ENCODE data around the gene SON. TPM values are rescaled to one million over a fixed set of nuclear protein-coding genes. Genes with fewer than 3 reads are reported as not detected.
A peak's percentile ranks its signal among the peaks of the same experiment; 100 is the strongest.
"Not testable (repeated sequence)": the region's sequence is repeated elsewhere in the genome, so short reads cannot be mapped to it uniquely, and the experiment has no call there.

The SON gene
- total RNA-seq, 1 donor from 2014 or later: 258 TPM

- DNase-seq (ENCODE audit: low spot score): no peak
Observed at GRCh38 chr21:33566514-33566913, 23.7 kb downstream of the SON start.

DNA sequence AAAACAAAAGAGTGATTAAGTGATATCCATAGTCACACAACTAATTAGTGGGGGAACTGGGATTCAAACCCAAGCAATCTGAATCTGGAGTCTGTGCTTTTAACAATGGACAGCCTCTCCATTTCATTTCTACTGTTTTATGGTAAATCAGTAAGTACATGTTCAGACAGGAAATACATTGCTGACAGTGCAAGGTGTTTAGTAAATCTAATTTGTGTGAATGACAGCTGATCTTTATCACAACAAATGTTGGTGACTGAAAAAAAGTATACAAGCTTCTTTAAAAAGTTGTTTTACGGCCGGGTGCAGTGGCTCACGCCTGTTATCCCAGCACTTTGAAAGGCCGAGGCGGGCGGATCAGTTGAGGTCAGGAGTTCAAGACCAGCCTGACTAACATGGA is 25.1 kb downstream of the SON start:
- DNase-seq (ENCODE audit: low spot score): no peak

- DNase-seq (ENCODE audit: low spot score): no peak
Observed at GRCh38 chr21:33568448-33568847, 25.6 kb downstream of the SON start.

- DNase-seq (ENCODE audit: low spot score): no peak
Observed at GRCh38 chr21:33569991-33570390, 27.2 kb downstream of the SON start.

DNA sequence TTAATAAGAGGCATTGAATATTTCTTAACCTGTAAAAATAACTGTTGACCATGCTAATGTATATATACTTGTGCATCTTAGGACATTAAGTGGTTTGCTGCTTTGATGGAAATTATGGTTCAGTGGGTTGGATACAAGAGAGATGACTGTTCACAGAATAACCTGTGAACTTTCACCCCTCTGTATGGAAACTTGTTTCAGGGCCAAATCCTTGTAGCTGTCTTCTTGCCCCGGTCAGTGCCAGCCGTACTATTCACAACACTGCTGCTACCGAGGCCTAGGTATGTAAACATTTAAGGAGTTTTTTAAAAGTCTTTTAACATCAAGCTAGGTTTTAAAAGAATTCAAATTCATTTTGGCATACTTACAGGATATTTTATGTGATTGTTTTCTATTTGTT is 29.5 kb downstream of the SON start:
- DNase-seq (ENCODE audit: low spot score): no peak

- not testable (repeated sequence) for DNase-seq (ENCODE audit: low spot score)
Observed at GRCh38 chr21:33576741-33577141, 33.9 kb downstream of the SON start.

GRCh38 chr21:33578214-33578613 is 35.4 kb downstream of the SON start:
- DNase-seq (ENCODE audit: low spot score): no peak

DNA sequence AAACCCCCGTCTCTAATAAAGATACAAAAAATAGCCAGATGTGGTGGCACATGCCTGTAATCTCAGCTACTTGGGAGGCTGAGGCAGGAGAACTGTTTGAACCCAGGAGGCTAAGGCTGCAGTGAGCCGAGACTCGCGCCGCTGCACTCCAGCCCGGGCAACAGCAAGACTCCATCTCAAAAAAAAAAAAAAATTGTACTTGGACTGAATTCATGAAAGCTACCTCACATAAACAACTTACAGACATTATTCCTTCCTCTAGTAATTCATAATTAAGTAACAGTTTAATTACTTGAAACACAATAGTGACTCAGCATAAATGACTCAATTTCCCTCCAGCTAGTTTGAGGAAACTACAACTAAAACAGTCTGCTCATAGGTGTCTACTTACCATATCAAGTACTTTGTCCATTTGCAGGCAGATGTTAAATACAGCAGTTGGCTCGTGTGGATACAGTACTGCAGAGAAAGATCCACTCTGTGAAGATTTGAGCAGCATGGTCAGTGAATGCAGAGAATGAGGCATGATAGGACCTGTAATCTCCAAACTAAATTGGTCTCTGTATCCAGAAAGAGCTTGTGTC is 36.2 kb downstream of the SON start:
- DNase-seq (ENCODE audit: low spot score): no peak

DNA sequence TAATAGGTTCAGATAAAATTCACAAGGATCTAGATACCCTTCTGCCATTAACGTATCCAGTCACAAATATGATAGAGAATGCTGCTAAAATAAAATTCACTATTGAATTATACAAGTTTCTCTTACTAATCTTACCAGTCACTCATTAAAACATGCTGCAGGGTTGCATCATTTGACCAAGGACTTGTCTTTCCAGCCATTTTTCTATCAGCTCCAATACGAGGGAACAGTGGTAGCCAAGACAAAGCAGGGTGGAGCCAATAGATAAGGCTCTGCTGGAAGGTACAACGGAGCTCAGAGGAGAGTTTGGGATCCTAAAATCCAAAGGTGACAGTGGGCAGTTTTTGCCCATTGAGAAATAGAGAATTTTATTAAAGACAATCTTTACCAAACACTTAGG is 41.6 kb downstream of the SON start:
- DNase-seq (ENCODE audit: low spot score): no peak

DNA sequence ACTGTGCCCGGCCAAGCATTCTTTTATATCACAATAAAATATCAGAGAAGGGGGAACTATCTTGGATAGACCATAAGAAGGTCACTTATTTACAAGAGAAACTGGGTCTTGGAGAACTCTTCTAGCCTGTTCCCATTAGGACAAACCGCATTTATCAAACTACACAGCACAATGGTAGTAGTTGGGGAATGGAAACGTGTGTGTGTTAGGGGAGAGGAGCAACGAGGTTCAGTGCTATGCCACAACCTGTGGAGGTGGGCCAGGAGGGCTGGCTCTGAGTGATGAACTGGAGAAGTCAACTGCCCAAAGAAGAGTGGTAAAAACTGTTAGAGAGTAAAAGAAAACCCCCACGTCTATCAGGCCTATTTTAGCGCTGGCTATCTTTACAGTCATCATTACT is 44.1 kb downstream of the SON start:
- no peak for DNase-seq (ENCODE audit: low spot score)

- DNase-seq (ENCODE audit: low spot score): no peak
Observed at GRCh38 chr21:33587792-33588484, 45.1 kb downstream of the SON start.

DNA sequence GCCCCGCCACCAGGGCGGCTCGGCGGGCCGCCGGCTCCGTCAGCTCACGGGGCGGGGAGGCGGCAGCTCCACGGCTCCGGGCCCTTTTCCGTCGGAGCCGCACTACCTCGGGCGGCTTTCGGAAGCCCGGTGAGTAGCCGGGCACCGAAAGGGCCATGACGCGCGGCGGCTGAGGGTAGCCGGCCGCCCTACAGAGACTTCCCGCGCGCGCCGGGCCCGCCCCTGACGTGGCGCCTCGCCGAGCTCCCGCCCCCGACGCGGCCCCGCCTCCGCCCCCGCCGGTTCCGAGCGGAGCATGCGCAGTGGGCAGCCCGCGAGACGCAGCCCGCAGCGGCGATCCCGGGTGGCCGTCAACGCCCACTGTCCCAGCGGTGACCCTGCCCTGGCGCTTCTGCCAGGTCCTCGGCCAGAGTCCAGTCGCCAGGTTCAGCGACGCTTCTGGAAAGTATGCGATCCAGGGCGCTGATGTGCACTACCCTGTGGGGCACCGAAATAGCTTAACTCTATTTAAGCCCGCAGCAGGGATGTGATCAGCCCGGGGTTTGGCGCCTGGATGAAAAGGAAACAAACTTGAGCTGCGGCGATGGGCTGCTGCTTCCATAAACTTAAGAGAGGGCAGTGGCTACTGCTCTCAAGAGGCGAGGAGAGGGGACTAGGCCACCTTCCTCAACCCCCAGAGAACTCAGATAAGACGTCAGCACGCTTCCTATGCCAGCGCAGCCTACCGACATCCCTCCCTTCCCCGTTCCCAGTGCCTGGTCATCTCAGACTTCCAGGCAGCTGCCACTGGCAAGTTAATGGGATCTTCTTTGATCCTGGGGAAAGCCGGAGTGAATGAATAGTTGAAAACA is 45.9 kb downstream of the SON start, which contains the start of gene DONSON:
Gene DONSON (minus strand): TSS at position 200 of the 851 bp plus-strand sequence. CDS start 43 bp downstream, at position 157.
- DNase-seq (ENCODE audit: low spot score): peak; percentile 98

DNA sequence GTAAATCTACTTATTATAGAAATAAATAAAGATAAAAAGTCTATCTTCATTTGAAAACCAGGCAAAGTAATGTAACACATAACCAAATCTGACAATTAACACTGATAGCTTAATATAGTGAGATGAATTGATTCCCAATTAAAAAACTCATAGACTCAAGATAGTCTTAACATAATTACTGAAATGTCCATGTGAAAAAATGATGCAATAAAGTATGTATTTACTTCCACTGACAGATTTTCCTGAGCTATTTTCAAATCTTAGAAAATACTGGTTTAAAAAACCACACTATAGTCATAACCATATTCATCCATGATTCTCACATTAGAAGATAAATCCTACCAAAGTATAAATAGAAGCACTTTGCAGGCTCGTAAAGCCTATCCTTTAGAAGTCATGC is 55.2 kb downstream of the SON start:
- DNase-seq (ENCODE audit: low spot score): no peak

- DNase-seq (ENCODE audit: low spot score): no peak
Observed at GRCh38 chr21:33608559-33608958, 65.7 kb downstream of the SON start.

DNA sequence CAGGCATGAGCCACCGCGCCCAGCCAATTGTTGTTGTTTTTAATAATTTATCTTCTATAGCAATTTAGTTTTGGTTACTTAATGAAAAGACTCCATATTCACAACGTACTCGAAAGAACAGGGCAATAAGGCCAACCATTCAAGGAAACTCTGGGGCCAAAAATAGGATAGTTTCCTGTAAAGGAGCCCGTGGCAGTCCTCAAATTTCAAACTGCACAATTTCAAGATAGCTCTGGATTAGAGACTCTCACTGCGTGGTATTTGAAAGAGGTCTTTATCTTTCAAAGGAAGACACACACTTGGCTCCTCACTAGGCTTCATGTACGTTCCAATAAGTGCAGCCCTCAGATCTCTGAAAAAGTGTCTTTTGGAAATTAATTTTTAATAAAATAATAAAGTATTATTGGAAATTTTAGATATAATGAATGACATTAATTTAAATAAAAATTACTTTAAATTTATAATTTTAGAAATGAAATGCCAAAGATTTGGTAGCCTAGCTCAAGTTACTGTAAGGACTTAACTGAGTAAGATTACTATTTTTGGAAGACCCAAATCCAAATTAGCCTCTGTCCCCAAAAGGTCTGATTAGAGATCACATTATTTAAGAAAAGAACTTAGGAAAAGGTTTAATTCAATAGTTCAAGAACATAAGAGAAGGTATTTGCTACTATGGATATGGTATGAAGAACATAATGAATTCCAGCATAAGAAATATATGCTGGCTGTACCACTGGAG is 68.3 kb downstream of the SON start:
- DNase-seq (ENCODE audit: low spot score): no peak

DNA sequence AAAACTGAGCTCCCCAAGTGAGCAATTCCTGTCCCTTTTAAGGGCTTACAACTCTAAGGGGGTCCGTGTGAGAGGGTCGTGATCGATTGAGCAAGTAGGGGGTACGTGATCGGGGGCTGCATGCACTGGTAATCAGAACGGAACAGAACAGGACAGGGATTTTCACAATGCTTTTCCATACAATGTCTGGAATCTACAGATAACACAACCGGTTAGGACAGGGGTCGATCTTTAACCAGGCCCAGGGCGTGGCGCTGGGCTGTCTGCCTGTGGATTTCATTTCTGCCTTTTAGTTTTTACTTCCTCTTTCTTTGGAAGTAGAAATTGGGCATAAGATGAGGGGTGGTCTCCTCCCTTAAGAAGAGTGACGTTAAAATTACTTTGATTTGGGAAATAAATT is 74.7 kb downstream of the SON start:
- DNase-seq (ENCODE audit: low spot score): not testable (repeated sequence)

GRCh38 chr21:33618407-33618806 is 75.6 kb downstream of the SON start:
- DNase-seq (ENCODE audit: low spot score): no peak

DNA sequence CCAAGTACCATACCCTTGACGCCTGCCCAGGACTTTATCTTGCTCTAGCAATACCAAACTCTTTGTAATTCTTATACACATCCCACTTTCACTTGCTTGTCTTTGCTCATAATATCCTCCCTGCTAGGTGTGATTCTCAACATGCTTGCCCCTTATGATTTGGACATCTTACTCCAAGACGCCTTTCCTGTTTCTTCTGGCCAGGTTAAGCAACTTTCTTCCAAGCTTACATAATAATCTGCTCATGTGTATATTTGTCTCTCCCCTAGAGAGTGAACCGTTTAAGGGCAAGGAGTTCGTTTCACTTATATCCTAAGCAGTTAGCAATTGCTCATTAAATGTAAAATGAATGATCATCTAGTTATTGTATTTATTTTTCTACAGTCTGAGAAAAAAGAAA is 76.9 kb downstream of the SON start:
- no peak for DNase-seq (ENCODE audit: low spot score)

- DNase-seq (ENCODE audit: low spot score): no peak
Observed at GRCh38 chr21:33622253-33622652, 79.4 kb downstream of the SON start.

DNA sequence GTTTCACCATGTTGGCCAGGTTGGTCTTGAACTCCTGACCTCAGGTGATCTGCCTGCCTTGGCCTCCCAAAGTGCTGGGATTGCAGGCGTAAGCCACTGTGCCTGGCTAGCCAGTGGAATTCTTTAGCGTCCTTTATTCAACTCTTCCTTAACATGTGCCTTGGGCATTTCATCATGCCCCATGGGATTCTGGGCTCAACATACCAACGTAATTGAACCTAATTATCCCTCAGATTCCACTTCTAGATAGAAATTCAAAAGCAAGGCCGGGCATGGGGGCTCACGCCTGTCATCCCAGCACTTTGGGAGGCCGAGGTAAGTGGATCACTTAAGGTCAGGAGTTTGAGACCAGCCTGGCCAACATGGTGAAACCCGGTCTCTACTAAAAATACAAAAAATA is 83.3 kb downstream of the SON start:
- DNase-seq (ENCODE audit: low spot score): not testable (repeated sequence)
